Osteoblast (primary cell): ENCODE results near the gene ASIC3. TPM values are rescaled to one million over a fixed set of nuclear protein-coding genes. Genes with fewer than 3 reads are reported as not detected.

ENCODE experiments used
- DNase-seq: peaks from one replicate; pipeline ENCODE4 v3.0.0; 2011; ENCODE audit warnings: low spot score, mixed read lengths; ENCODE audit not compliant: insufficient read length; ENCODE audit errors: missing footprints
- H2AFZ ChIP-seq: 2 replicates; pipeline ENCODE4 v1.6.0; 2011; ENCODE audit warnings: mild to moderate bottlenecking, low read length
- H3K27ac ChIP-seq: 2 replicates; pipeline ENCODE4 v1.5.1; 2011; ENCODE audit warnings: mild to moderate bottlenecking, low read depth, low read length, moderate library complexity
- H3K27me3 ChIP-seq: 2 replicates; pipeline ENCODE4 v1.6.0; 2012; ENCODE audit warnings: mild to moderate bottlenecking, control low read depth, inconsistent platforms, low read length, moderate library complexity; ENCODE audit not compliant: insufficient read depth
- H3K36me3 ChIP-seq: 2 replicates; pipeline ENCODE4 v1.5.1; 2011; ENCODE audit warnings: mild to moderate bottlenecking, low read length, control low read depth, moderate library complexity; ENCODE audit not compliant: insufficient read depth
- H3K4me1 ChIP-seq: 2 replicates; pipeline ENCODE4 v1.5.1; 2011; ENCODE audit warnings: mild to moderate bottlenecking, low read length, control low read depth, moderate library complexity; ENCODE audit not compliant: insufficient read depth
- H3K4me2 ChIP-seq: 2 replicates; pipeline ENCODE4 v1.6.0; 2011; ENCODE audit warnings: mild to moderate bottlenecking, low read length; ENCODE audit not compliant: insufficient read depth
- H3K4me3 ChIP-seq: fragments of 200-600 bp; sonication (generic); 3 replicates; pipeline ENCODE4 v1.5.1; 2012; ENCODE audit warnings: mild to moderate bottlenecking, low read length, inconsistent platforms; ENCODE audit not compliant: insufficient read depth
- H3K79me2 ChIP-seq: 2 replicates; pipeline ENCODE4 v1.6.0; 2012; ENCODE audit warnings: mild to moderate bottlenecking, low read length, control low read depth, inconsistent platforms; ENCODE audit not compliant: insufficient read depth
- H3K9me3 ChIP-seq: 2 replicates; pipeline ENCODE4 v1.5.1; 2011; ENCODE audit warnings: low read depth, low read length, control low read depth
- H4K20me1 ChIP-seq: 2 replicates; pipeline ENCODE4 v1.6.0; 2012; ENCODE audit warnings: mild to moderate bottlenecking, low read length, control low read depth; ENCODE audit not compliant: insufficient read depth
- total RNA-seq: library from RNA; depleted of rRNA; stranded (reverse); fragments of >200 nt; gene quantifications from 2 replicates; pipeline ENCODE4 v1.2.3, GENCODE V29; 2012
- TF ChIP-seq, protein P1 (sequence below): IDR thresholded peaks from 2 replicates; pipeline ENCODE4 v1.5.1; 2011; ENCODE audit warnings: mild to moderate bottlenecking, low read depth, low read length, moderate library complexity; ENCODE audit errors: extremely low read depth

ASIC3 gene
- total RNA-seq, 1 donor, result under 0.01 TPM

DNA sequence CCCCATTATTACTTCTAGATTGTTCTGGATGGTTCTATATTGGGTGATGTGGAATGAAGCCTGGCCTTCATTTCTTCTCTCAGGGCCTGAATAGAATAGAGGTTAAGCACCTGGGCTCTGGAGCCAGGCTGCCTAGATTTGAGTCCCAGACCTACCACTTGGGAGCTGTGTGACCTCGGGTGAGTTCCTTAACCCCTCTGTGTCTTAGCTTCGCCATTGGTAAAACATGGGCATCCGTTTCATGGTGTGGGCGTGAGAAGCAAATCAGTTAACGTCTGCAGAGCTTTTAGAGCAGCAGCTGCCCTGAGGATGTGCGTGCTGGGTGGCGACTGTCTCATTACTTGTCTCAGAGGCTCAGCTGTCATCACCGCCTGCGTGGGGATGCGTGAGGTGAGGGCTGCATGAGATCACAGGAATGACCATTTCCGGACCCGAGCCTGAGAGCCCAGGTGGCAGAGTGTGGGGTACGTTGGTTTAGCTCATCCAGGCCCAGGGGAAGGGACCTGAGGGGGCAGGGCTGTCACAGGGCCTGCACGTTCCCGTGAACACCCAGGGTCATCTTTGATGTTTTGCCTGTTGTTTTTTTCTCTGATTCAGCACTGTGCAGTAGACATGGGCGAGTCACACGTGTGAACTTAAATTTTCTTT, 47.6 kb downstream of the ASIC3 start:
- no peaks in the 10 kb centered on the region for H3K9me3 ChIP-seq
- no peak overlapping the region for H2AFZ ChIP-seq
- H3K27ac ChIP-seq, result no peak overlapping the region
- no peak overlapping the region for H3K4me2 ChIP-seq
- H3K79me2 ChIP-seq, result peaks cover 92% of the 10 kb centered on the region
- H3K36me3 ChIP-seq, result peaks cover 7% of the 10 kb centered on the region
- peak; percentile 76 for DNase-seq
- no peaks in the 10 kb centered on the region for H3K27me3 ChIP-seq
- peaks cover 78% of the 10 kb centered on the region for H4K20me1 ChIP-seq
- TF ChIP-seq, protein P1, sequence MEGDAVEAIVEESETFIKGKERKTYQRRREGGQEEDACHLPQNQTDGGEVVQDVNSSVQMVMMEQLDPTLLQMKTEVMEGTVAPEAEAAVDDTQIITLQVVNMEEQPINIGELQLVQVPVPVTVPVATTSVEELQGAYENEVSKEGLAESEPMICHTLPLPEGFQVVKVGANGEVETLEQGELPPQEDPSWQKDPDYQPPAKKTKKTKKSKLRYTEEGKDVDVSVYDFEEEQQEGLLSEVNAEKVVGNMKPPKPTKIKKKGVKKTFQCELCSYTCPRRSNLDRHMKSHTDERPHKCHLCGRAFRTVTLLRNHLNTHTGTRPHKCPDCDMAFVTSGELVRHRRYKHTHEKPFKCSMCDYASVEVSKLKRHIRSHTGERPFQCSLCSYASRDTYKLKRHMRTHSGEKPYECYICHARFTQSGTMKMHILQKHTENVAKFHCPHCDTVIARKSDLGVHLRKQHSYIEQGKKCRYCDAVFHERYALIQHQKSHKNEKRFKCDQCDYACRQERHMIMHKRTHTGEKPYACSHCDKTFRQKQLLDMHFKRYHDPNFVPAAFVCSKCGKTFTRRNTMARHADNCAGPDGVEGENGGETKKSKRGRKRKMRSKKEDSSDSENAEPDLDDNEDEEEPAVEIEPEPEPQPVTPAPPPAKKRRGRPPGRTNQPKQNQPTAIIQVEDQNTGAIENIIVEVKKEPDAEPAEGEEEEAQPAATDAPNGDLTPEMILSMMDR, result no peak
- no peaks in the 10 kb centered on the region for H3K4me1 ChIP-seq
- no peak overlapping the region for H3K4me3 ChIP-seq

DNA sequence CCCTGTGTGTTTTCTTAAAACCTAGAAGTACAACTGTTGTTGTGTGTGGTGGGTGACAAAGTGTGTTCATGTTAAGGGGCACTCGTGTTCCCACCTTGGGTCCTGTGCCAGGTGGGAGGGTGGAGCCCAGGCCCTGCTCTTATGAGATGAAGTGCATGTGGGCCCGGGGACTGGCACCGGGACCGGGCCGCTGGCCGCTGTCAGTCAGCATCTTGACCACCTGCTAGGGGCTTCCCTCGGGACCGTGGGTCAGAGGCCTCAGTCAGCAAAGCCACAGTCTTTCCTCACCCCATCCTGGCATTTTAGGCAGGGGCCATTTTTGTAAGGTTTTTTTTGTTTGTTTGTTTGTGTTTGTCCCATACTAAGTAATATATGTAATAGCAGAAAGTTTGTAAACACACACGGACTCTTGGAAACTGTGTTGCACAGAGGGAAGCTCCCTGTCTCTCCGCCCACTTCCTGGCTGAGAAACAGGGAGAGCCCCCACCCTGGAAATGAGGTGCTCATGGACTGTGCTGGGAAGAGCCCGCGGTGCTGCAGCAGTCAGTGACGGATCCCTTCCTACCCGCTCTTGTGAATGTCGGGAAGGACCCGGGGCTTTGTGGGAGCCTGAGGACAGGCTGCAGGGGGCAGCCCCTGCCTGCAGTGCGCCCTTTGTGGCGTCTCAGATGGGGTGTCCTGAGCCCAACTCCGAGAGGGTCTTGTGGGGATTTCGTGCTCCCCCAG, 51.3 kb downstream of the ASIC3 start:
- peaks cover 86% of the 10 kb centered on the region for H3K79me2 ChIP-seq
- H3K4me3 ChIP-seq, result no peak overlapping the region
- no peak overlapping the region for H2AFZ ChIP-seq
- TF ChIP-seq, protein P1, result no peak
- H3K27me3 ChIP-seq, result no peaks in the 10 kb centered on the region
- peaks cover 1% of the 10 kb centered on the region for H3K4me1 ChIP-seq
- DNase-seq, result peak; percentile 62
- no peaks in the 10 kb centered on the region for H3K9me3 ChIP-seq
- peaks cover 5% of the 10 kb centered on the region for H3K36me3 ChIP-seq
- H3K27ac ChIP-seq, result no peak overlapping the region
- peaks cover 69% of the 10 kb centered on the region for H4K20me1 ChIP-seq
- no peak overlapping the region for H3K4me2 ChIP-seq

- Histone ChIP-seq H3K4me3 (no peak overlapping the region), H3K9me3 (no peaks in the 10 kb centered on the region), H3K4me2 (no peak overlapping the region), H3K36me3 (peaks cover 5% of the 10 kb centered on the region), H4K20me1 (peaks cover 62% of the 10 kb centered on the region), H3K79me2 (peaks cover 75% of the 10 kb centered on the region), H2AFZ (no peak overlapping the region), H3K27me3 (no peaks in the 10 kb centered on the region), H3K4me1 (peaks cover 10% of the 10 kb centered on the region), H3K27ac (no peak overlapping the region)
- DNase-seq, result no peak
- TF ChIP-seq, protein P1, result no peak
Measured at GRCh38 chr7:151100921-151101320, 52.6 kb downstream of the ASIC3 start.
